Ovary (tissue), 9 donors: ENCODE results near the gene PCGF3. TPM values are rescaled to one million over a fixed set of nuclear protein-coding genes. Genes with fewer than 3 reads are reported as not detected.

ENCODE experiments used
- DNase-seq, 5 donors: peaks; one replicate each; pipeline ENCODE4 v3.0.0-alpha.2; 2019 to 2020
- H3K27ac ChIP-seq, 2 donors: fragments of 200-600 bp; one replicate each; pipeline versions ENCODE4 v1.5.1 to v1.8.0; 2019 to 2022
- H3K27me3 ChIP-seq: fragments of 200-600 bp; one replicate; pipeline ENCODE4 v1.8.0; 2022
- H3K36me3 ChIP-seq: fragments of 200-600 bp; sonication (generic); one replicate; pipeline ENCODE4 v1.5.1; 2019
- H3K4me1 ChIP-seq: one replicate; pipeline ENCODE4 v1.8.1; 2013; ENCODE audit warnings: mild to moderate bottlenecking, moderate library complexity; ENCODE audit not compliant: insufficient read depth
- H3K4me3 ChIP-seq: fragments of 200-600 bp; sonication (generic); one replicate; pipeline ENCODE4 v1.5.1; 2017
- H3K9me3 ChIP-seq, 2 donors: fragments of 200-600 bp in 1 of 2; sonication (generic) in 1 of 2; one replicate each; pipeline versions ENCODE4 v1.5.1 to v1.8.1; 2013 to 2019; ENCODE audit warnings: mild to moderate bottlenecking in 1 of 2, moderate library complexity in 1 of 2
- EP300 ChIP-seq: sonication (generic); formaldehyde crosslinking; IDR thresholded peaks from one replicate; pipeline ENCODE4 v1.6.1; 2017; ENCODE audit warnings: antibody characterized with exemption
- POLR2A ChIP-seq: fragments of 450-650 bp; IDR thresholded peaks from one replicate; pipeline ENCODE4 v1.6.1; 2017; ENCODE audit warnings: antibody characterized with exemption, mild to moderate bottlenecking, moderate library complexity
- WGBS, 3 donors: extraction: QIAGEN DNeasy Blood & Tissue Kit in 1 of 3; methylation state at CpG; one replicate each; pipeline versions ENCODE4 v1.1.5 to v1.1.7; 2013 to 2017; 5-methylcytosine and 5-hydroxymethylcytosine counted together
- intact Hi-C, 4 donors: fragments of 100-400 bp; cut with DNase I; formaldehyde crosslinking; loops; one replicate each; pipeline versions ENCODE4 v1.11.0 to v1.15.1; 2022 to 2023
- polyA plus RNA-seq, 2 donors: library from polyadenylated mRNA; stranded (reverse); fragments of 200-250 nt in 1 of 2; fragments of 350-450 nt in 1 of 2; fragmentation: Illumina TruSeq in 1 of 2; extraction: RNeasy Lipid Tissue Mini Kit (QIAGEN cat#74804) in 1 of 2; gene quantifications; one replicate each; pipeline ENCODE4 v1.2.3, GENCODE V29; 2013 to 2014
- total RNA-seq, 7 donors: library from RNA; depleted of rRNA in 2 of 7; stranded (reverse); fragments of >200 nt in 2 of 7; fragmentation: NEBNext Ultra II Directional in 3 of 7; extraction: Animal tissue kit (Norgen Biotek cat#: 25700) in 3 of 7; gene quantifications; one replicate each; pipeline versions ENCODE4 v1.1.0 to v1.2.4, GENCODE V29; 2016 to 2023
- TF ChIP-seq, protein P1 (sequence below), 3 donors: fragments of 450-650 bp in 2 of 3; fragments of 200-600 bp in 1 of 3; IDR thresholded peaks; one replicate each; pipeline versions ENCODE4 v1.5.1 to v1.8.0; 2016 to 2022; ENCODE audit warnings: antibody characterized with exemption in 3 of 3, mild to moderate bottlenecking in 1 of 3
- donor health status: DM: no; HTN: no; CAD: no; lungs with moderate emphysema.
- donor health status: DM: no; HTN: no; CAD: no.
- donor health status: Bipolar disorder and iron deficiency.
- donor health status: DM: yes; HTN: yes; CAD: no.
- donor health status: DM: no; HTN: no; CAD: no.
- donor health status: DM: yes; HTN: yes; CAD: no.

Gene PCGF3
- total and polyA plus RNA-seq, 9 donors = 21.7 to 51.2 (median 45.3) TPM

DNA sequence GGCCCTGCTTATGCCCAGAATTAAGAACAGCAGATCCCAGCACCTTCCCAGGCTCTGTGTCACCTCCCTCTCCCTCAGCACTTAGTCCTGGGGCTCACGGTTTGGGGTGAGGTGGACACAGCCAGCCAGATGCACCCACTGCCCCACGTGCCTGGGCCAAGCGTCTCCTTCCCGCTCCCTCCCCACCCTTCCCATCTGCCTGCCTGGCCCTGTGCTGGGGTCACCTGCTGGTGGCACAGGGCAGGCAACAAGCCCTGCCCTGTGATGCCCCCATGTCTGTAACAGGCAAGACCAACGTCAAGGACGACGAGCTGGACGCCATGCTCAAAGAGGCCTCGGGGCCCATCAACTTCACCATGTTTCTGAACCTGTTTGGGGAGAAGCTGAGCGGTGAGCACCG is 26.0 kb upstream of the PCGF3 start:
- 72 to 74% (median 74%) methylated on average over 11 of the region's 11 CpGs for WGBS, 3 donors
- Histone ChIP-seq H3K4me3 (no peak overlapping the region), H3K4me1 (peaks cover 5% of the 10 kb centered on the region), H3K9me3 (no peaks in the 10 kb centered on the region), H3K27ac (no peak overlapping the region), H3K27me3 (no peaks in the 10 kb centered on the region), H3K36me3 (no peaks in the 10 kb centered on the region)
- TF ChIP-seq, protein P1, sequence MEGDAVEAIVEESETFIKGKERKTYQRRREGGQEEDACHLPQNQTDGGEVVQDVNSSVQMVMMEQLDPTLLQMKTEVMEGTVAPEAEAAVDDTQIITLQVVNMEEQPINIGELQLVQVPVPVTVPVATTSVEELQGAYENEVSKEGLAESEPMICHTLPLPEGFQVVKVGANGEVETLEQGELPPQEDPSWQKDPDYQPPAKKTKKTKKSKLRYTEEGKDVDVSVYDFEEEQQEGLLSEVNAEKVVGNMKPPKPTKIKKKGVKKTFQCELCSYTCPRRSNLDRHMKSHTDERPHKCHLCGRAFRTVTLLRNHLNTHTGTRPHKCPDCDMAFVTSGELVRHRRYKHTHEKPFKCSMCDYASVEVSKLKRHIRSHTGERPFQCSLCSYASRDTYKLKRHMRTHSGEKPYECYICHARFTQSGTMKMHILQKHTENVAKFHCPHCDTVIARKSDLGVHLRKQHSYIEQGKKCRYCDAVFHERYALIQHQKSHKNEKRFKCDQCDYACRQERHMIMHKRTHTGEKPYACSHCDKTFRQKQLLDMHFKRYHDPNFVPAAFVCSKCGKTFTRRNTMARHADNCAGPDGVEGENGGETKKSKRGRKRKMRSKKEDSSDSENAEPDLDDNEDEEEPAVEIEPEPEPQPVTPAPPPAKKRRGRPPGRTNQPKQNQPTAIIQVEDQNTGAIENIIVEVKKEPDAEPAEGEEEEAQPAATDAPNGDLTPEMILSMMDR (IDR thresholded peaks at IDR 0.05) = no peak
- intact Hi-C loops = loop anchor here in 1 of 4 donors (10.0 kb wide), 2 partner anchors 105 to 1785 kb away; partner anchors contain the start of gene RNF4
- DNase-seq = no peak

DNA sequence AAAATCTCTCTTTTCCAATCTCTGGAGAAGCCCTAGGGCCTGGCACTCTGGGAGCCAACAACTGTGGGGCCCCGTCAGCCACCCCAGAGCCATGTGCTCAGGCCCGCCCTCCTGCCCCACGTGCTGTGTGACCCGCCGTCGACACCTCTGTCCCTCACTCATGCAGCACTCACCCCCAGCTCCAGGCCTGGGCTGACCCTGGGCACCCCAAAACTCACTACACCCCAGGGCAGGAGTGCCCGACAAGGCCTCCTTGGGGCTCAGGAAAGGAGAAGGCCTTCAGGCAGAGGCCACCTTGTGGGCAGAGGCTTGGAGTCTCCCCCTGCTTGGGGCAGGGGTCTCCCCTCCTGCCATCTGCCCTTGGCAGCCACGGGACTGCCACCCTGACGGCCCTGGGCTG is 25.5 kb upstream of the PCGF3 start:
- H3K27me3 ChIP-seq = no peaks in the 10 kb centered on the region
- peaks cover 3% of the 10 kb centered on the region for H3K4me1 ChIP-seq
- TF ChIP-seq, protein P1 (IDR thresholded peaks at IDR 0.05) = no peak
- TF ChIP-seq POLR2A (no peak), EP300 (no peak)
- intact Hi-C loops = no loop called here
- WGBS, 3 donors = 67 to 77% (median 71%) methylated on average over 9 of the region's 9 CpGs
- peak in 2 of 5 donors; percentile 20 to 25 for DNase-seq
- no peak overlapping the region for H3K27ac ChIP-seq
- H3K36me3 ChIP-seq = no peaks in the 10 kb centered on the region
- no peaks in the 10 kb centered on the region for H3K9me3 ChIP-seq
- H3K4me3 ChIP-seq = no peak overlapping the region

DNA sequence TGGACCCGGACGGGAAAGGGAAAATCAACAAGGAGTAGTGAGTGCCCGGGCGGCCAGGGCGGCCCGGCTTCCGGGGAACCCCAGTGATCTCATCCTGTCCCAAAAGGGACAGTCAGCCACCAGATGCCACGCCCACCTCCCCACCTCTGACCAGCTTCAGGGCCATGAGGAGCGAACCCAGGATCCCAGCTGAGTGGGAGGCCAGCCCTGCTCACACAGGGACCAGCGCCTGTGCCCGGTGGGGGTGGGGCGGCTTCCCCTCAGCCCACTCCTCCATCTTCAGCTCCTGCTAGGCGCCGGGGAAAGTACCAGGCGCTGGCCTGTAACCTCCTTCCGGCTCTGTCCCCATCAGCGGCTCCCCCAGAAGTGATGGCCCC is 25.1 kb upstream of the PCGF3 start:
- Histone ChIP-seq H3K27me3 (no peaks in the 10 kb centered on the region), H3K9me3 (no peaks in the 10 kb centered on the region), H3K4me1 (no peaks in the 10 kb centered on the region), H3K36me3 (no peaks in the 10 kb centered on the region), H3K27ac (no peak overlapping the region), H3K4me3 (no peak overlapping the region)
- WGBS, 3 donors = 21 to 41% (median 30%) methylated on average over 17 of the region's 17 CpGs
- intact Hi-C loops = no loop called here
- DNase-seq = no peak
- TF ChIP-seq, protein P1 (IDR thresholded peaks at IDR 0.05) = no peak

DNA sequence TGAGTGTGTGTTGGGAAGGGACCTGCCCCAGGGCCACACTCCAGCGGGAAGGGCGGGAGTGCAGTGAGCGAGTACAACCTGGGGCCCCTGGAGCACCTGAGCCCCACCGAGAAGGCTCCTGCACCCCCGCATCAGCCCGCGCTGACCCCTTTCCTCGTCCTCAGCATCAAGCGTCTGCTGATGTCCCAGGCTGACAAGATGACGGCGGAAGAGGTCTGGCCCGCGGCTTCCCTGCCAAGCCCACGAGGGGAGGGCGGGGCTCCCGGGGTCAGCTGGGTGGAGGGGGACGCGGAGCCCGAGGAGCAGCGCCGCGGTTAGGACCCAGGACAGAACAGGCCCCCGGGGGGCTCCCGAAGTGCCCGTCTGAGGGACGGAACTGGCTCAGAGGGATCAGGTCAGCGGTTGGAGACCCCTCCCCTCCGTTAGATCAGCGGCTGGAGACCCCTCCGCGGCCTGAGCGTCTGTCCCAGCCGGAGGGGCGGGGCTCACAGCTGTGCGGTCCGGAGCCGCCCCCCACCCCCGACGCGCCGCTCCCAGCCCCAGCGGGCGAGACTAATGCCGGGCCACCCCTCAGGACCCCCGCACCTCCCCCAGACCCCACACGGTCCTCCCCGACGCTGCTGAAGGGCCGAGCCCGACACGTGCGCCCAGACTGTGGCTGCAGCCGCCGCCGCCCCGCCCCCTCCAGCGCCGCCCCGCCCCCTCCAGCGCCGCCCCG is 24.5 kb upstream of the PCGF3 start:
- WGBS, 3 donors = 0 to 1% (median 1%) methylated on average over 36 to 62 of the region's 62 CpGs
- H3K27me3 ChIP-seq = no peaks in the 10 kb centered on the region
- TF ChIP-seq, protein P1 (IDR thresholded peaks at IDR 0.05) = no peak
- TF ChIP-seq EP300 (no peak), POLR2A (no peak)
- H3K4me3 ChIP-seq = peak overlapping the region; percentile 35
- no peaks in the 10 kb centered on the region for H3K4me1 ChIP-seq
- no peak overlapping the region for H3K27ac ChIP-seq
- intact Hi-C loops = no loop called here
- H3K36me3 ChIP-seq = no peaks in the 10 kb centered on the region
- DNase-seq = peak in 3 of 5 donors; percentile 45 to 60 (median 47)
- no peaks in the 10 kb centered on the region for H3K9me3 ChIP-seq
